ENCODE results near the gene GIMAP6.
"Not testable (repeated sequence)": the region's sequence is repeated elsewhere in the genome, so short reads cannot be mapped to it uniquely, and the experiment has no call there.

Gene GIMAP6

GRCh38 chr7:150645259-150646020 lies 13.3 kb upstream of the GIMAP6 start:
- DNase-seq (ENCODE audit: low read depth in 2 of 2), result no peak

- DNase-seq (ENCODE audit: low read depth in 2 of 2), result no peak
Measured at GRCh38 chr7:150642926-150643325, 10.7 kb upstream of the GIMAP6 start.

GRCh38 chr7:150641854-150642253 lies 9.7 kb upstream of the GIMAP6 start:
- no peak for DNase-seq (ENCODE audit: low read depth in 2 of 2)

GRCh38 chr7:150633926-150634325 lies 1.7 kb upstream of the GIMAP6 start:
- no peak for DNase-seq (ENCODE audit: low read depth in 2 of 2)

GRCh38 chr7:150631084-150631826 lies 930 bp downstream of the GIMAP6 start:
- peak; percentile 16 to 28 for DNase-seq (ENCODE audit: low read depth in 2 of 2)

GRCh38 chr7:150629347-150629746 lies 2.8 kb downstream of the GIMAP6 start:
- DNase-seq (ENCODE audit: low read depth in 2 of 2), result no peak

- DNase-seq (ENCODE audit: low read depth in 2 of 2), result no peak
Measured at GRCh38 chr7:150627959-150628358, 4.2 kb downstream of the GIMAP6 start.

- DNase-seq (ENCODE audit: low read depth in 2 of 2), result no peak
Measured at GRCh38 chr7:150626696-150627095, 5.5 kb downstream of the GIMAP6 start.

- DNase-seq (ENCODE audit: low read depth in 2 of 2), result no peak
Measured at GRCh38 chr7:150621376-150621775, 10.8 kb downstream of the GIMAP6 start.

GRCh38 chr7:150620617-150621371 lies 11.4 kb downstream of the GIMAP6 start:
- no peak for DNase-seq (ENCODE audit: low read depth in 2 of 2)

- no peak for DNase-seq (ENCODE audit: low read depth in 2 of 2)
Measured at GRCh38 chr7:150620061-150620460, 12.1 kb downstream of the GIMAP6 start.

GRCh38 chr7:150615221-150615755 lies 16.9 kb downstream of the GIMAP6 start:
- DNase-seq (ENCODE audit: low read depth in 2 of 2), result not testable (repeated sequence)

- not testable (repeated sequence) for DNase-seq (ENCODE audit: low read depth in 2 of 2)
Measured at GRCh38 chr7:150614426-150614825, 17.8 kb downstream of the GIMAP6 start.

- no peak for DNase-seq (ENCODE audit: low read depth in 2 of 2)
Measured at GRCh38 chr7:150613880-150614279, 18.3 kb downstream of the GIMAP6 start.

- no peak for DNase-seq (ENCODE audit: low read depth in 2 of 2)
Measured at GRCh38 chr7:150612925-150613324, 19.3 kb downstream of the GIMAP6 start.

GRCh38 chr7:150610233-150610632 lies 22.0 kb downstream of the GIMAP6 start:
- DNase-seq (ENCODE audit: low read depth in 2 of 2), result no peak

GRCh38 chr7:150603600-150603999 lies 28.6 kb downstream of the GIMAP6 start:
- DNase-seq (ENCODE audit: low read depth in 2 of 2), result not testable (repeated sequence)

- DNase-seq (ENCODE audit: low read depth in 2 of 2), result no peak
Measured at GRCh38 chr7:150595361-150595760, 36.8 kb downstream of the GIMAP6 start.

GRCh38 chr7:150594805-150595204 lies 37.4 kb downstream of the GIMAP6 start:
- DNase-seq (ENCODE audit: low read depth in 2 of 2), result no peak

- DNase-seq (ENCODE audit: low read depth in 2 of 2), result no peak
Measured at GRCh38 chr7:150587551-150587950, 44.6 kb downstream of the GIMAP6 start.

- no peak for DNase-seq (ENCODE audit: low read depth in 2 of 2)
Measured at GRCh38 chr7:150586785-150587152, 45.4 kb downstream of the GIMAP6 start.

Data from activated CD4-positive, alpha-beta T cell treated with anti-CD3 and anti-CD28 coated beads for 24 hours (primary cell).